Ovary (tissue), 9 donors: Measurements from ENCODE around the gene FAM107A. TPM values are rescaled to one million over a fixed set of nuclear protein-coding genes. Genes with fewer than 3 reads are reported as not detected.

ENCODE experiments used
- DNase-seq, 5 donors: peaks; one replicate each; pipeline ENCODE4 v3.0.0-alpha.2; 2019 to 2020
- H3K27ac ChIP-seq, 2 donors: fragments of 200-600 bp; one replicate each; pipeline versions ENCODE4 v1.5.1 to v1.8.0; 2019 to 2022
- H3K27me3 ChIP-seq: fragments of 200-600 bp; one replicate; pipeline ENCODE4 v1.8.0; 2022
- H3K36me3 ChIP-seq: fragments of 200-600 bp; sonication (generic); one replicate; pipeline ENCODE4 v1.5.1; 2019
- H3K4me1 ChIP-seq: one replicate; pipeline ENCODE4 v1.8.1; 2013; ENCODE audit warnings: mild to moderate bottlenecking, moderate library complexity; ENCODE audit not compliant: insufficient read depth
- H3K4me3 ChIP-seq: fragments of 200-600 bp; sonication (generic); one replicate; pipeline ENCODE4 v1.5.1; 2017
- H3K9me3 ChIP-seq, 2 donors: fragments of 200-600 bp in 1 of 2; sonication (generic) in 1 of 2; one replicate each; pipeline versions ENCODE4 v1.5.1 to v1.8.1; 2013 to 2019; ENCODE audit warnings: mild to moderate bottlenecking in 1 of 2, moderate library complexity in 1 of 2
- EP300 ChIP-seq: sonication (generic); formaldehyde crosslinking; IDR thresholded peaks from one replicate; pipeline ENCODE4 v1.6.1; 2017; ENCODE audit warnings: antibody characterized with exemption
- POLR2A ChIP-seq: fragments of 450-650 bp; IDR thresholded peaks from one replicate; pipeline ENCODE4 v1.6.1; 2017; ENCODE audit warnings: antibody characterized with exemption, mild to moderate bottlenecking, moderate library complexity
- WGBS, 3 donors: extraction: QIAGEN DNeasy Blood & Tissue Kit in 1 of 3; methylation state at CpG; one replicate each; pipeline versions ENCODE4 v1.1.5 to v1.1.7; 2013 to 2017; 5-methylcytosine and 5-hydroxymethylcytosine counted together
- intact Hi-C, 4 donors: fragments of 100-400 bp; cut with DNase I; formaldehyde crosslinking; loops; one replicate each; pipeline versions ENCODE4 v1.11.0 to v1.15.1; 2022 to 2023
- polyA plus RNA-seq, 2 donors: library from polyadenylated mRNA; stranded (reverse); fragments of 200-250 nt in 1 of 2; fragments of 350-450 nt in 1 of 2; fragmentation: Illumina TruSeq in 1 of 2; extraction: RNeasy Lipid Tissue Mini Kit (QIAGEN cat#74804) in 1 of 2; gene quantifications; one replicate each; pipeline ENCODE4 v1.2.3, GENCODE V29; 2013 to 2014
- total RNA-seq, 7 donors: library from RNA; depleted of rRNA in 2 of 7; stranded (reverse); fragments of >200 nt in 2 of 7; fragmentation: NEBNext Ultra II Directional in 3 of 7; extraction: Animal tissue kit (Norgen Biotek cat#: 25700) in 3 of 7; gene quantifications; one replicate each; pipeline versions ENCODE4 v1.1.0 to v1.2.4, GENCODE V29; 2016 to 2023
- TF ChIP-seq, protein P1 (sequence below), 3 donors: fragments of 450-650 bp in 2 of 3; fragments of 200-600 bp in 1 of 3; IDR thresholded peaks; one replicate each; pipeline versions ENCODE4 v1.5.1 to v1.8.0; 2016 to 2022; ENCODE audit warnings: antibody characterized with exemption in 3 of 3, mild to moderate bottlenecking in 1 of 3
- donor health status: DM: no; HTN: no; CAD: no; lungs with moderate emphysema.
- donor health status: DM: no; HTN: no; CAD: no.
- donor health status: Bipolar disorder and iron deficiency.
- donor health status: DM: yes; HTN: yes; CAD: no.
- donor health status: DM: no; HTN: no; CAD: no.
- donor health status: DM: yes; HTN: yes; CAD: no.

FAM107A gene
- total and polyA plus RNA-seq, 9 donors = 2.7 to 47.3 (median 14.4) TPM

DNA sequence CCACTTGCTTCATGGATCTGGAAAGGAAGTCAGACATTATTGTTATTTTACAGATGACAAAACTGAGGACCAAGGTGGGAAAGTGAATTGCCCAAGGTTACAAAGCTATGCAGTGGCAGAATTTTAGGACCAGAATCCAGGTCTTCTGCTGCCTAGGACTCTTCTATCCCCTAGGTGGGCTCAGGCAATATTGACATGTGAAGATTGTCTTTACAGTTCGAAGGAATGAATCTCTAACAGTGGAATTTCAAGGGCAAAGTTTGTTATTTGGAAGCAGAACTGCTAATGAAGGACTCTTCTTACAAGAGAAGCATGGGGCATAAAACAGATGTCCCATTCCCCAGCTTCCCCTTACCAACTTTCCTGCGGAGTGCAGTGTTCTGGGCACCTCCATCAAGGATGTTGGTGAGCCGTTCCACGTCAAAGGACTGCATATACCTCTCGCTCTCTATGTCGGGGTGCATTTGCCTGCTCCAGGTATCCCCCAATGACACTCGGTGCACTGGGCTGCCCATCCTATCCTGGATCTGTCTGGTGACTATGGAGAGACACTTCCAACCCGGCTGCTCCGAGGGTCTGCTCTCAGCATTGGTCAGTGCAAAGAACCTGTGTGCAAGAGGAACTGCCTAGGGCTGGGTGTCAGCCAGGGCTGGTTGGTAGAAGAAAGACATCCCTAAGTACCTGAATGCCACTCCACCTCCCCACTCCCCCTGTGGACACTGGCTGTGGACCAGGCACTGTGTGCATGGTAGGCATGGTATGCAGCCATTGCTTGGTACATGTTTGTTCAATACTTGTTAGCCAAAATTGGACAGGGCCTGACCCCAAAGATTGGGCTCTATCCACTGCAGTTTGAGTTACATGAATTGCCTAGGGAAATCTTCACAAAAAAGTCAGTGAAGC lies 42.3 kb downstream of the FAM107A start:
- no peaks in the 10 kb centered on the region for H3K9me3 ChIP-seq
- no peak for DNase-seq
- H3K4me3 ChIP-seq = no peak overlapping the region
- intact Hi-C loops = loop anchor here in 2 of 4 donors (5.0 to 10.0 kb wide), 5 partner anchors 43 to 340 kb away; partner anchors contain the start of genes HTD2 (in 1 of the 2), KCTD6 (in 1 of the 2) and RPP14 (in 1 of the 2)
- H3K27ac ChIP-seq = no peak overlapping the region
- no peak for TF ChIP-seq EP300
- no peak for TF ChIP-seq POLR2A
- TF ChIP-seq, protein P1, sequence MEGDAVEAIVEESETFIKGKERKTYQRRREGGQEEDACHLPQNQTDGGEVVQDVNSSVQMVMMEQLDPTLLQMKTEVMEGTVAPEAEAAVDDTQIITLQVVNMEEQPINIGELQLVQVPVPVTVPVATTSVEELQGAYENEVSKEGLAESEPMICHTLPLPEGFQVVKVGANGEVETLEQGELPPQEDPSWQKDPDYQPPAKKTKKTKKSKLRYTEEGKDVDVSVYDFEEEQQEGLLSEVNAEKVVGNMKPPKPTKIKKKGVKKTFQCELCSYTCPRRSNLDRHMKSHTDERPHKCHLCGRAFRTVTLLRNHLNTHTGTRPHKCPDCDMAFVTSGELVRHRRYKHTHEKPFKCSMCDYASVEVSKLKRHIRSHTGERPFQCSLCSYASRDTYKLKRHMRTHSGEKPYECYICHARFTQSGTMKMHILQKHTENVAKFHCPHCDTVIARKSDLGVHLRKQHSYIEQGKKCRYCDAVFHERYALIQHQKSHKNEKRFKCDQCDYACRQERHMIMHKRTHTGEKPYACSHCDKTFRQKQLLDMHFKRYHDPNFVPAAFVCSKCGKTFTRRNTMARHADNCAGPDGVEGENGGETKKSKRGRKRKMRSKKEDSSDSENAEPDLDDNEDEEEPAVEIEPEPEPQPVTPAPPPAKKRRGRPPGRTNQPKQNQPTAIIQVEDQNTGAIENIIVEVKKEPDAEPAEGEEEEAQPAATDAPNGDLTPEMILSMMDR (IDR thresholded peaks at IDR 0.05) = no peak
- H3K4me1 ChIP-seq = peaks cover 17% of the 10 kb centered on the region
- H3K27me3 ChIP-seq = no peaks in the 10 kb centered on the region
- 91 to 96% (median 92%) methylated on average over 9 of the region's 9 CpGs for WGBS, 3 donors
- H3K36me3 ChIP-seq = no peaks in the 10 kb centered on the region

DNA sequence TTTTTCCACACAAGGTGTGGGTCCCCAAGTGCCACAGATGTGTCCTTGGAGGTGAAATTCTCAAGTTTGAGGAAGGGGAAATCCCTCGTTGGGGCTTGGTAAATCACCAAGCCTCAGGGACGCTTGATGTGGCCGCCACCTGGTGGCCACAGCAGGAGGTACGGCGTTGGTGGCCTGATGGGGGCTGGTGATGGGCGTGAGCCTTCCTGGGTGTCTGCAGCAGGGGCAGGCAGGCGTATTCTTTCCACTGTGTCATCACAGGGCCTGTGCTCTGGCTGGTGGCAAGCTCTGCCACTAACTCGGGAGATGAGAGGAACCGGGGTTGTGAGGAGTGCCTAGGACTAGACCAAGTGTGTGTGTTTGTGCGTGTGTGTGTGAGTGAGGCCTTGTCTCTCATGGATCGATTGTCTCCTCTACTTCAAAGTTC lies 44.4 kb downstream of the FAM107A start:
- Histone ChIP-seq H3K4me1 (peaks cover 17% of the 10 kb centered on the region), H3K36me3 (no peaks in the 10 kb centered on the region), H3K27me3 (no peaks in the 10 kb centered on the region), H3K9me3 (no peaks in the 10 kb centered on the region), H3K27ac (no peak overlapping the region), H3K4me3 (no peak overlapping the region)
- TF ChIP-seq EP300 (no peak), POLR2A (no peak)
- TF ChIP-seq, protein P1 (IDR thresholded peaks at IDR 0.05) = peak; percentile 74 to 82 (median 81)
- intact Hi-C loops = loop anchor here in 2 of 4 donors (5.0 to 10.0 kb wide), 5 partner anchors 41 to 338 kb away; partner anchors contain the start of genes HTD2 (in 1 of the 2), KCTD6 (in 1 of the 2) and RPP14 (in 1 of the 2)
- WGBS, 3 donors = 29 to 31% (median 31%) methylated on average over 11 of the region's 11 CpGs
- DNase-seq = peak; percentile 61 to 79 (median 71)

DNA sequence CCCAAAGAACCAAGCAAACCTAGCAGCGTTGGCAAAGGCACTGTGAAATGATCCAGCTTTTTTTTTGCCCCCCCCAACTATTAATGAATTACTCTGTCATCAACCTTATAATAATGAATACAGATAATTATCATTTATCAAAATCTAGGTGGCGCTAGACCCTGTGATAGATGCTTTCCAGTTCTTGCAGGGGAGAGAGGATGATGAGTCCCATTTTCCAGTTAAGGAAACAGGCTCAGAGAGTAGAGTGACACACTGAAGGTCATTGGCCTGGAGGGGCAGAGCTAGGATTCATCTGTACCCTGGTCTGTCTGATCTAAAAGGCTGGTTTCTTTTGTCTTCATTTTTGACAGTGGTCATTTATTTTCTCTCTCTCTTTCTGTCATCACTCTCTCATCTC lies 45.2 kb downstream of the FAM107A start:
- H3K27ac ChIP-seq = no peak overlapping the region
- no peaks in the 10 kb centered on the region for H3K9me3 ChIP-seq
- TF ChIP-seq, protein P1 (IDR thresholded peaks at IDR 0.05) = no peak
- TF ChIP-seq POLR2A (no peak), EP300 (no peak)
- intact Hi-C loops = loop anchor here in 2 of 4 donors (5.0 to 10.0 kb wide), 5 partner anchors 40 to 337 kb away; partner anchors contain the start of genes HTD2 (in 1 of the 2), KCTD6 (in 1 of the 2) and RPP14 (in 1 of the 2)
- no peaks in the 10 kb centered on the region for H3K27me3 ChIP-seq
- no peak overlapping the region for H3K4me3 ChIP-seq
- no peak for DNase-seq
- 92 to 97% (median 92%) methylated on average over 2 of the region's 2 CpGs for WGBS, 3 donors
- H3K36me3 ChIP-seq = no peaks in the 10 kb centered on the region
- peaks cover 11% of the 10 kb centered on the region for H3K4me1 ChIP-seq

DNA sequence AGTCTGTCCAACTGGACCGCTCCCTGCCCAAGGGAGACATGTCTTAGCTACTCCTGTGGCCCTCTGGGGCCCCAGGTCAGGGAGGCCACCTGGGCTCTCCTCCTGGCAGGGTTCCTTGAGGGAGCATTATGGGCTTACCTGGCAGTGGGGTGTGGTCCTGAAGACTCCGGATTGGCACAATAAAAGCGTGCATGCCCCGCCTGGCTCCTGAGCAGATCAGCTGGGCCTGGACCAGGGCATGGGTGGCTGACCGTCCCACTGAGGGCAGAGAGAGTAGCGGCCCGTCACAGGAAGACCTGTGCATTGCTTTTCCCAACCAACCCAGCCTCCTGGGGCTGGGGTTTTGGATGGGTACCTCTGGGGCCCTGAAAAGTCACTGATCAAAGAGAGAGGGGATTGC lies 45.6 kb downstream of the FAM107A start:
- no peak for DNase-seq
- Histone ChIP-seq H3K36me3 (no peaks in the 10 kb centered on the region), H3K4me1 (peaks cover 11% of the 10 kb centered on the region), H3K27me3 (no peaks in the 10 kb centered on the region), H3K9me3 (no peaks in the 10 kb centered on the region), H3K27ac (no peak overlapping the region), H3K4me3 (no peak overlapping the region)
- WGBS, 3 donors = 91 to 98% (median 95%) methylated on average over 7 of the region's 7 CpGs
- intact Hi-C loops = loop anchor here in 2 of 4 donors (5.0 to 10.0 kb wide), 5 partner anchors 39 to 337 kb away; partner anchors contain the start of genes HTD2 (in 1 of the 2), KCTD6 (in 1 of the 2) and RPP14 (in 1 of the 2)
- no peak for TF ChIP-seq EP300
- TF ChIP-seq, protein P1 (IDR thresholded peaks at IDR 0.05) = no peak
- TF ChIP-seq POLR2A = no peak
